Skeletal muscle satellite cell (primary cell): Measurements from ENCODE around the gene IL10. TPM values are rescaled to one million over a fixed set of nuclear protein-coding genes. Genes with fewer than 3 reads are reported as not detected.

Source experiments
- H3K27me3 ChIP-seq: 2 replicates; pipeline ENCODE4 v1.7.0; 2013; ENCODE audit warnings: low read length; ENCODE audit not compliant: control insufficient read depth, insufficient read depth
- H3K36me3 ChIP-seq: 2 replicates; pipeline ENCODE4 v1.7.0; 2013; ENCODE audit warnings: mild to moderate bottlenecking, control low read depth, low read length; ENCODE audit not compliant: insufficient read depth
- H3K4me1 ChIP-seq: 2 replicates; pipeline ENCODE4 v1.7.0; 2013; ENCODE audit warnings: low read length; ENCODE audit not compliant: control insufficient read depth, insufficient read depth
- H3K4me2 ChIP-seq: 2 replicates; pipeline ENCODE4 v1.7.0; 2013; ENCODE audit warnings: mild to moderate bottlenecking, low read length
- H3K4me3 ChIP-seq: 2 replicates; pipeline ENCODE4 v1.7.0; 2013; ENCODE audit warnings: low read length
- H3K9ac ChIP-seq: 2 replicates; pipeline ENCODE4 v1.7.0; 2013; ENCODE audit warnings: mild to moderate bottlenecking, low read depth, low read length, moderate library complexity
- H3K9me3 ChIP-seq: replicated peaks from 2 replicates; pipeline ENCODE4 v1.7.0; 2013; ENCODE audit warnings: mild to moderate bottlenecking, control low read depth, low read length
- total RNA-seq: library from RNA; depleted of rRNA; stranded (reverse); fragments of >200 nt; gene quantifications from 2 replicates; pipeline ENCODE4 v1.2.3, GENCODE V29; 2012; rRNA removed

Gene IL10
- not detected in 2 replicates for total RNA-seq

- H3K9ac ChIP-seq: no peak within 1 kb of the TSS
- H3K4me2 ChIP-seq: no peak within 1 kb of the TSS
- no peaks in the 10 kb centered on the region for H3K9me3 ChIP-seq
- no peak within 1 kb of the TSS for H3K4me3 ChIP-seq
- H3K36me3 ChIP-seq: no peaks in the 10 kb centered on the region
- peaks cover 40% of the 10 kb centered on the region for H3K27me3 ChIP-seq
- H3K4me1 ChIP-seq: peaks cover 3% of the 10 kb centered on the region
Measured at GRCh38 chr1:206772243-206772937, at the start of gene IL10. Gene IL10 (minus strand): TSS chr1:206772494. CDS start chr1:206772435, 59 bp downstream.

GRCh38 chr1:206821493-206821892, 49.2 kb upstream of the IL10 start:
- H3K4me2 ChIP-seq: no peak overlapping the region
- no peaks in the 10 kb centered on the region for H3K36me3 ChIP-seq
- H3K9ac ChIP-seq: no peak overlapping the region
- no peak overlapping the region for H3K4me3 ChIP-seq
- no peaks in the 10 kb centered on the region for H3K27me3 ChIP-seq
- H3K9me3 ChIP-seq: no peaks in the 10 kb centered on the region
- H3K4me1 ChIP-seq: peaks cover 8% of the 10 kb centered on the region

GRCh38 chr1:206816390-206817287, 44.3 kb upstream of the IL10 start:
- no peak overlapping the region for H3K4me2 ChIP-seq
- no peak overlapping the region for H3K9ac ChIP-seq
- no peak overlapping the region for H3K4me3 ChIP-seq
- no peaks in the 10 kb centered on the region for H3K36me3 ChIP-seq
- H3K4me1 ChIP-seq: no peaks in the 10 kb centered on the region
- no peaks in the 10 kb centered on the region for H3K27me3 ChIP-seq
- no peaks in the 10 kb centered on the region for H3K9me3 ChIP-seq

- Histone ChIP-seq H3K4me3 (no peak overlapping the region), H3K9ac (no peak overlapping the region), H3K27me3 (no peaks in the 10 kb centered on the region), H3K4me1 (no peaks in the 10 kb centered on the region), H3K4me2 (no peak overlapping the region), H3K9me3 (no peaks in the 10 kb centered on the region), H3K36me3 (no peaks in the 10 kb centered on the region)
Measured at GRCh38 chr1:206814716-206815341, 42.5 kb upstream of the IL10 start.

GRCh38 chr1:206812471-206812870, 40.2 kb upstream of the IL10 start:
- H3K4me2 ChIP-seq: no peak overlapping the region
- peaks cover 8% of the 10 kb centered on the region for H3K27me3 ChIP-seq
- no peaks in the 10 kb centered on the region for H3K9me3 ChIP-seq
- H3K4me1 ChIP-seq: no peaks in the 10 kb centered on the region
- no peak overlapping the region for H3K4me3 ChIP-seq
- no peaks in the 10 kb centered on the region for H3K36me3 ChIP-seq
- no peak overlapping the region for H3K9ac ChIP-seq

- no peak overlapping the region for H3K9ac ChIP-seq
- H3K9me3 ChIP-seq: no peaks in the 10 kb centered on the region
- no peak overlapping the region for H3K4me3 ChIP-seq
- no peaks in the 10 kb centered on the region for H3K4me1 ChIP-seq
- H3K4me2 ChIP-seq: no peak overlapping the region
- peaks cover 17% of the 10 kb centered on the region for H3K27me3 ChIP-seq
- H3K36me3 ChIP-seq: no peaks in the 10 kb centered on the region
Measured at GRCh38 chr1:206809504-206810084, 37.3 kb upstream of the IL10 start.

GRCh38 chr1:206808615-206809014, 36.3 kb upstream of the IL10 start:
- Histone ChIP-seq H3K36me3 (no peaks in the 10 kb centered on the region), H3K9ac (no peak overlapping the region), H3K4me3 (no peak overlapping the region), H3K27me3 (peaks cover 24% of the 10 kb centered on the region), H3K4me1 (no peaks in the 10 kb centered on the region), H3K4me2 (no peak overlapping the region), H3K9me3 (no peaks in the 10 kb centered on the region)

- H3K4me2 ChIP-seq: no peak overlapping the region
- H3K36me3 ChIP-seq: no peaks in the 10 kb centered on the region
- no peaks in the 10 kb centered on the region for H3K9me3 ChIP-seq
- H3K9ac ChIP-seq: no peak overlapping the region
- no peaks in the 10 kb centered on the region for H3K4me1 ChIP-seq
- peaks cover 29% of the 10 kb centered on the region for H3K27me3 ChIP-seq
- no peak overlapping the region for H3K4me3 ChIP-seq
Measured at GRCh38 chr1:206805357-206805756, 33.1 kb upstream of the IL10 start.

GRCh38 chr1:206804156-206804737, 32.0 kb upstream of the IL10 start:
- H3K4me3 ChIP-seq: no peak overlapping the region
- H3K9ac ChIP-seq: no peak overlapping the region
- no peaks in the 10 kb centered on the region for H3K9me3 ChIP-seq
- no peaks in the 10 kb centered on the region for H3K36me3 ChIP-seq
- no peaks in the 10 kb centered on the region for H3K4me1 ChIP-seq
- peaks cover 27% of the 10 kb centered on the region for H3K27me3 ChIP-seq
- no peak overlapping the region for H3K4me2 ChIP-seq

- H3K4me2 ChIP-seq: no peak overlapping the region
- H3K27me3 ChIP-seq: peaks cover 22% of the 10 kb centered on the region
- no peaks in the 10 kb centered on the region for H3K4me1 ChIP-seq
- H3K36me3 ChIP-seq: no peaks in the 10 kb centered on the region
- no peaks in the 10 kb centered on the region for H3K9me3 ChIP-seq
- H3K4me3 ChIP-seq: no peak overlapping the region
- no peak overlapping the region for H3K9ac ChIP-seq
Measured at GRCh38 chr1:206803221-206803730, 31.0 kb upstream of the IL10 start.

GRCh38 chr1:206802401-206802800, 30.1 kb upstream of the IL10 start:
- no peaks in the 10 kb centered on the region for H3K9me3 ChIP-seq
- H3K4me3 ChIP-seq: no peak overlapping the region
- peaks cover 20% of the 10 kb centered on the region for H3K27me3 ChIP-seq
- no peak overlapping the region for H3K9ac ChIP-seq
- H3K36me3 ChIP-seq: no peaks in the 10 kb centered on the region
- no peak overlapping the region for H3K4me2 ChIP-seq
- no peaks in the 10 kb centered on the region for H3K4me1 ChIP-seq
